ENCODE measurements around the gene MSRB2.

Gene MSRB2

GRCh38 chr10:23156447-23157150 lies 61.2 kb downstream of the MSRB2 start:
- DNase-seq (no peak), ATAC-seq (ENCODE audit: insufficient read depth, low read depth) (peak; percentile 50; the same call in 1 of the 3 replicates)
- Histone ChIP-seq H3K9me3 (ENCODE audit: insufficient read depth, low read length, severe bottlenecking) (no peaks in the 10 kb centered on the region), H3K4me2 (ENCODE audit: insufficient read depth, low read length) (no peak overlapping the region), H3K9ac (ENCODE audit: low read depth, low read length) (no peak overlapping the region), H3K4me3 (ENCODE audit: low read depth in 1 of 2, low read length in 2 of 2) (no peak overlapping the region), H2AFZ (ENCODE audit: low read depth, low read length) (no peak overlapping the region), H4K20me1 (ENCODE audit: insufficient read depth, low read length) (no peaks in the 10 kb centered on the region), H3K27ac (ENCODE audit: low read length) (no peak overlapping the region), H3K4me1 (ENCODE audit: insufficient read depth, low read length) (0 out of 2 replicates have a peak, but pooled peaks cover 2% of the 10 kb centered on the region), H3K36me3 (ENCODE audit: insufficient read depth, low read length) (no peaks in the 10 kb centered on the region), H3K27me3 (ENCODE audit: insufficient read depth, low read length, poor library complexity) (no peaks in the 10 kb centered on the region), H3K79me2 (ENCODE audit: insufficient read depth, low read length) (no peaks in the 10 kb centered on the region)
- TF ChIP-seq EZH2 (IDR thresholded peaks at IDR 0.05; ENCODE audit: borderline replicate concordance, low read depth, low read length, severe bottlenecking) (no peak), CTCF (IDR thresholded peaks at IDR 0.05; ENCODE audit: borderline replicate concordance, extremely low read depth, low read length, poor library complexity, severe bottlenecking) (no peak)

- DNase-seq (no peak), ATAC-seq (ENCODE audit: insufficient read depth, low read depth) (no peak)
- Histone ChIP-seq H2AFZ (ENCODE audit: low read depth, low read length) (no peak overlapping the region), H3K36me3 (ENCODE audit: insufficient read depth, low read length) (no peaks in the 10 kb centered on the region), H3K9me3 (ENCODE audit: insufficient read depth, low read length, severe bottlenecking) (no peaks in the 10 kb centered on the region), H3K9ac (ENCODE audit: low read depth, low read length) (no peak overlapping the region), H3K79me2 (ENCODE audit: insufficient read depth, low read length) (no peaks in the 10 kb centered on the region), H3K4me1 (ENCODE audit: insufficient read depth, low read length) (0 out of 2 replicates have a peak, but pooled peaks cover 2% of the 10 kb centered on the region), H3K27ac (ENCODE audit: low read length) (no peak overlapping the region), H3K4me2 (ENCODE audit: insufficient read depth, low read length) (no peak overlapping the region), H3K4me3 (ENCODE audit: low read depth in 1 of 2, low read length in 2 of 2) (no peak overlapping the region), H4K20me1 (ENCODE audit: insufficient read depth, low read length) (no peaks in the 10 kb centered on the region), H3K27me3 (ENCODE audit: insufficient read depth, low read length, poor library complexity) (no peaks in the 10 kb centered on the region)
- no peak for TF ChIP-seq EZH2 (IDR thresholded peaks at IDR 0.05; ENCODE audit: borderline replicate concordance, low read depth, low read length, severe bottlenecking)
- no peak for TF ChIP-seq CTCF (IDR thresholded peaks at IDR 0.05; ENCODE audit: borderline replicate concordance, extremely low read depth, low read length, poor library complexity, severe bottlenecking)
These were observed 61.9 kb downstream of the MSRB2 start for GRCh38 chr10:23157239-23157681.

GRCh38 chr10:23157691-23158369 lies 62.5 kb downstream of the MSRB2 start:
- ATAC-seq (ENCODE audit: insufficient read depth, low read depth) (peak; percentile 76; the same call in 2 of the 3 replicates), DNase-seq (peak; percentile 10)
- no peaks in the 10 kb centered on the region for H3K36me3 ChIP-seq (ENCODE audit: insufficient read depth, low read length)
- H3K4me3 ChIP-seq (ENCODE audit: low read depth in 1 of 2, low read length in 2 of 2): no peak overlapping the region
- H3K4me1 ChIP-seq (ENCODE audit: insufficient read depth, low read length): 0 out of 2 replicates have a peak, but pooled peaks cover 2% of the 10 kb centered on the region
- TF ChIP-seq EZH2 (IDR thresholded peaks at IDR 0.05; ENCODE audit: borderline replicate concordance, low read depth, low read length, severe bottlenecking) (no peak), CTCF (IDR thresholded peaks at IDR 0.05; ENCODE audit: borderline replicate concordance, extremely low read depth, low read length, poor library complexity, severe bottlenecking) (peak; percentile 55)
- no peaks in the 10 kb centered on the region for H3K27me3 ChIP-seq (ENCODE audit: insufficient read depth, low read length, poor library complexity)
- no peaks in the 10 kb centered on the region for H4K20me1 ChIP-seq (ENCODE audit: insufficient read depth, low read length)
- no peaks in the 10 kb centered on the region for H3K79me2 ChIP-seq (ENCODE audit: insufficient read depth, low read length)
- no peak overlapping the region for H3K9ac ChIP-seq (ENCODE audit: low read depth, low read length)
- no peaks in the 10 kb centered on the region for H3K9me3 ChIP-seq (ENCODE audit: insufficient read depth, low read length, severe bottlenecking)
- H2AFZ ChIP-seq (ENCODE audit: low read depth, low read length): no peak overlapping the region
- H3K4me2 ChIP-seq (ENCODE audit: insufficient read depth, low read length): no peak overlapping the region
- no peak overlapping the region for H3K27ac ChIP-seq (ENCODE audit: low read length)
